ENCODE data around the gene PLA2G4D.

GRCh38 chr15:42131826-42132806 is 37.8 kb upstream of the PLA2G4D start:
- TF ChIP-seq CTCF (IDR thresholded peaks at IDR 0.05), result no peak
- TF ChIP-seq POLR2A (IDR thresholded peaks at IDR 0.05), result no peak
